K562 (cell line): ENCODE measurements around the gene SLC1A5. TPM values are rescaled to one million over a fixed set of nuclear protein-coding genes. Genes with fewer than 3 reads are reported as not detected.

ENCODE experiments used
- ARNT ChIP-seq, 2 experiments: fragments of 450-650 bp; IDR thresholded peaks; 2 replicates each; pipeline ENCODE4 v1.6.1; 2016; ENCODE audit warnings: mild to moderate bottlenecking in 1 of 2
- CBX8 ChIP-seq: fragments of 200-600 bp; sonication (generic); IDR thresholded peaks from 2 replicates; pipeline ENCODE4 v1.6.1; 2012; ENCODE audit warnings: borderline replicate concordance, mixed run types, low read depth, mild to moderate bottlenecking, moderate library complexity, mixed read lengths, low read length, control low read depth, inconsistent platforms; ENCODE audit not compliant: poor library complexity, severe bottlenecking; ENCODE audit errors: extremely low read depth
- CHCHD3 ChIP-seq: fragments of 250-450 bp; sonication (Bioruptor Pico); IDR thresholded peaks from 2 replicates; pipeline ENCODE4 v2.1.2; 2022; ENCODE audit warnings: mild to moderate bottlenecking
- ETS2 ChIP-seq: IDR thresholded peaks from 2 replicates; pipeline ENCODE4 v1.6.1; 2016; ENCODE audit warnings: borderline replicate concordance, missing genetic modification characterization, mild to moderate bottlenecking, moderate library complexity, missing compliant biosample characterization; ENCODE audit not compliant: poor library complexity, severe bottlenecking
- FOXK2 ChIP-seq, 2 experiments: fragments of 450-650 bp; IDR thresholded peaks in 1 of 2; conservative IDR thresholded peaks in 1 of 2; 2 replicates each; pipeline ENCODE4 v1.6.1; 2016; ENCODE audit warnings: low read depth in 2 of 2, mild to moderate bottlenecking in 1 of 2
- FOXP4 ChIP-seq: sonication (generic); formaldehyde crosslinking; IDR thresholded peaks from 2 replicates; pipeline ENCODE4 v1.8.0; 2022; ENCODE audit warnings: mild to moderate bottlenecking, missing genetic modification reagents, borderline replicate concordance
- MNT ChIP-seq, 2 experiments: fragments of 450-650 bp; conservative IDR thresholded peaks; 2 replicates each; pipeline ENCODE4 v1.6.1; 2017; ENCODE audit warnings: mild to moderate bottlenecking in 2 of 2, moderate library complexity in 2 of 2
- PHTF2 ChIP-seq: fragments of 250-450 bp; sonication (Bioruptor Pico); IDR thresholded peaks from 2 replicates; pipeline ENCODE4 v1.5.0; 2021; ENCODE audit warnings: mild to moderate bottlenecking
- RBFOX2 ChIP-seq: fragments of 200-400 bp; formaldehyde crosslinking; IDR thresholded peaks from 2 replicates; pipeline ENCODE4 v1.6.1; 2017; ENCODE audit warnings: low read depth, mild to moderate bottlenecking, low read length, moderate library complexity
- RBM14 ChIP-seq: fragments of 200-400 bp; formaldehyde crosslinking; IDR thresholded peaks from 2 replicates; pipeline ENCODE4 v1.6.1; 2018; ENCODE audit warnings: low read depth, mild to moderate bottlenecking, low read length, moderate library complexity, borderline replicate concordance; ENCODE audit not compliant: insufficient read depth
- SIRT6 ChIP-seq: IDR thresholded peaks from one replicate; pipeline ENCODE4 v1.6.1; 2012; ENCODE audit warnings: low read depth, mild to moderate bottlenecking, control low read depth, inconsistent platforms, low read length, moderate library complexity
- SOX6 ChIP-seq: fragments of 450-650 bp; IDR thresholded peaks from 2 replicates; pipeline ENCODE4 v1.6.1; 2014; ENCODE audit warnings: mild to moderate bottlenecking
- TFAP4 ChIP-seq: sonication (generic); formaldehyde crosslinking; IDR thresholded peaks from 2 replicates; pipeline ENCODE4 v1.8.0; 2022; ENCODE audit warnings: missing genetic modification reagents, mild to moderate bottlenecking, moderate library complexity, borderline replicate concordance
- polyA plus RNA-seq, 8 experiments: library from polyadenylated mRNA; depleted of rRNA in 4 of 8; stranded (reverse) in 5 of 8; unstranded in 3 of 8; fragments of >200 nt; fragmentation: Nextera tagmentation in 2 of 8; fragmentation: Illumina TruSeq in 1 of 8; extraction: Ambion mirVana in 2 of 8; extraction: Trizol in 1 of 8; gene quantifications; 2 replicates each; pipeline versions ENCODE4 v1.2.1 to v1.2.3, GENCODE V29; 2011 to 2014; ENCODE audit warnings: inconsistent platforms in 1 of 8, missing spikeins in 1 of 8
- total RNA-seq, 7 experiments: library from RNA; depleted of rRNA in 6 of 7; stranded (reverse); fragments of >200 nt in 6 of 7; fragmentation: Illumina TruSeq in 2 of 7; extraction: Trizol in 2 of 7; gene quantifications; 2 replicates each; pipeline versions ENCODE4 v1.2.1 to v1.2.3, GENCODE V29; 2011 to 2021; ENCODE audit warnings: low replicate concordance in 1 of 7
- TF ChIP-seq, protein P1 (sequence below): fragments of 450-650 bp; conservative IDR thresholded peaks from 2 replicates; pipeline ENCODE4 v1.6.1; 2016; ENCODE audit warnings: missing genetic modification characterization, low read depth, mild to moderate bottlenecking, control low read depth, missing compliant biosample characterization
- TF ChIP-seq, protein P2 (sequence below): sonication (generic); formaldehyde crosslinking; IDR thresholded peaks from 2 replicates; pipeline ENCODE4 v1.8.0; 2022; ENCODE audit warnings: mild to moderate bottlenecking, missing genetic modification reagents
- TF ChIP-seq, protein P3 (sequence below), 2 experiments: IDR thresholded peaks; 2 replicates each; pipeline ENCODE4 v1.6.1; 2011; ENCODE audit warnings: borderline replicate concordance in 1 of 2, control low read depth in 1 of 2, low read depth in 1 of 2, low read length in 1 of 2, mild to moderate bottlenecking in 1 of 2, mixed read lengths in 1 of 2, moderate library complexity in 1 of 2; ENCODE audit not compliant: insufficient read depth in 1 of 2, insufficient read length in 1 of 2, poor library complexity in 1 of 2, severe bottlenecking in 1 of 2; ENCODE audit errors: extremely low read depth in 1 of 2

Gene SLC1A5
- total and polyA plus RNA-seq, 9 of the 15 experiments (the other 6 are each of a cell fraction or from before 2014, with no cell fraction given): 31.2 to 417 (median 134) TPM

GRCh38 chr19:46812977-46813838, 24.8 kb upstream of the SLC1A5 start (continued):
- TF ChIP-seq TFAP4 (peak; percentile 26; the same call in 1 of the 2 replicates), PHTF2 (no peak), CHCHD3 (CRISPR knock-in tag) (no peak), FOXP4 (no peak), SIRT6 (no peak), FOXK2 (conservative IDR thresholded peaks at IDR 0.05 in 1 of 2, IDR thresholded peaks at IDR 0.05 in 1 of 2; ENCODE audit: low read depth in 2 of 2) (no peak), RBFOX2 (peak; percentile 47; the same call in 1 of the 2 replicates), MNT (conservative IDR thresholded peaks at IDR 0.05) (peak; percentile 30 to 68; a peak in 3 of 4 replicates), ARNT (IDR thresholded peaks at IDR 0.05) (no peak), CBX8 (no peak), RBM14 (no peak), ETS2 (tag) (no peak), SOX6 (no peak)
- TF ChIP-seq, protein P1, sequence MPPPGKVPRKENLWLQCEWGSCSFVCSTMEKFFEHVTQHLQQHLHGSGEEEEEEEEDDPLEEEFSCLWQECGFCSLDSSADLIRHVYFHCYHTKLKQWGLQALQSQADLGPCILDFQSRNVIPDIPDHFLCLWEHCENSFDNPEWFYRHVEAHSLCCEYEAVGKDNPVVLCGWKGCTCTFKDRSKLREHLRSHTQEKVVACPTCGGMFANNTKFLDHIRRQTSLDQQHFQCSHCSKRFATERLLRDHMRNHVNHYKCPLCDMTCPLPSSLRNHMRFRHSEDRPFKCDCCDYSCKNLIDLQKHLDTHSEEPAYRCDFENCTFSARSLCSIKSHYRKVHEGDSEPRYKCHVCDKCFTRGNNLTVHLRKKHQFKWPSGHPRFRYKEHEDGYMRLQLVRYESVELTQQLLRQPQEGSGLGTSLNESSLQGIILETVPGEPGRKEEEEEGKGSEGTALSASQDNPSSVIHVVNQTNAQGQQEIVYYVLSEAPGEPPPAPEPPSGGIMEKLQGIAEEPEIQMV (tag): no peak
- TF ChIP-seq, protein P2, sequence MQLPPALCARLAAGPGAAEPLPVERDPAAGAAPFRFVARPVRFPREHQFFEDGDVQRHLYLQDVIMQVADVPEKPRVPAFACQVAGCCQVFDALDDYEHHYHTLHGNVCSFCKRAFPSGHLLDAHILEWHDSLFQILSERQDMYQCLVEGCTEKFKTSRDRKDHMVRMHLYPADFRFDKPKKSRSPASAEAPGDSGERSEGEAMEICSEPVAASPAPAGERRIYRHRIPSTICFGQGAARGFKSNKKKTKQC (CRISPR knock-in tag): peak; percentile 48; the same call in 1 of the 2 replicates
- TF ChIP-seq, protein P3, sequence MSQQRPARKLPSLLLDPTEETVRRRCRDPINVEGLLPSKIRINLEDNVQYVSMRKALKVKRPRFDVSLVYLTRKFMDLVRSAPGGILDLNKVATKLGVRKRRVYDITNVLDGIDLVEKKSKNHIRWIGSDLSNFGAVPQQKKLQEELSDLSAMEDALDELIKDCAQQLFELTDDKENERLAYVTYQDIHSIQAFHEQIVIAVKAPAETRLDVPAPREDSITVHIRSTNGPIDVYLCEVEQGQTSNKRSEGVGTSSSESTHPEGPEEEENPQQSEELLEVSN (IDR thresholded peaks at IDR 0.05; ENCODE audit: borderline replicate concordance in 1 of 2, extremely low read depth in 1 of 2, insufficient read depth in 1 of 2, insufficient read length in 1 of 2, low read depth in 1 of 2, low read length in 1 of 2, poor library complexity in 1 of 2, severe bottlenecking in 1 of 2): peak in 1 of 2 experiments; percentile 44
